Astrocyte of the spinal cord (primary cell): ENCODE data around the gene ITPRID1.
A peak's percentile ranks its signal among the peaks of the same experiment; 100 is the strongest.

Experiments
- DNase-seq: peaks from one replicate; pipeline ENCODE4 v3.0.0; 2011; ENCODE audit warnings: low read depth, low spot score
- H3K4me3 ChIP-seq: 2 replicates; pipeline ENCODE4 v1.5.1; 2011; ENCODE audit warnings: low read depth, mild to moderate bottlenecking, low read length, moderate library complexity
- CTCF ChIP-seq: IDR thresholded peaks from 2 replicates; pipeline ENCODE4 v1.5.1; 2012; ENCODE audit warnings: low read depth, mild to moderate bottlenecking, low read length, inconsistent platforms
- in situ Hi-C: cut with HindIII; loops from 2 replicates; pipeline ENCODE4 v1.10.0; 2017; ENCODE audit warnings: low sequenced_read_pairs

The ITPRID1 gene

GRCh38 chr7:31640381-31640780 is 126.5 kb downstream of the ITPRID1 start:
- in situ Hi-C loops: no loop called here
- no peak overlapping the region for H3K4me3 ChIP-seq
- no peak for DNase-seq
- no peak for TF ChIP-seq CTCF

GRCh38 chr7:31642681-31643115 is 128.8 kb downstream of the ITPRID1 start:
- DNase-seq: peak; percentile 1
- no peak for TF ChIP-seq CTCF
- no peak overlapping the region for H3K4me3 ChIP-seq
- in situ Hi-C loops: no loop called here

- H3K4me3 ChIP-seq: no peak overlapping the region
- in situ Hi-C loops: no loop called here
- no peak for DNase-seq
- TF ChIP-seq CTCF: no peak
These were observed 133.1 kb downstream of the ITPRID1 start for GRCh38 chr7:31646942-31647341.

- DNase-seq: no peak
- TF ChIP-seq CTCF: no peak
- H3K4me3 ChIP-seq: no peak overlapping the region
- in situ Hi-C loops: no loop called here
These were observed 133.6 kb downstream of the ITPRID1 start for GRCh38 chr7:31647511-31647910.

- in situ Hi-C loops: no loop called here
- peak; percentile 28 for TF ChIP-seq CTCF
These were observed 134.4 kb downstream of the ITPRID1 start for GRCh38 chr7:31648288-31648687.

GRCh38 chr7:31648880-31649279 is 135.0 kb downstream of the ITPRID1 start:
- in situ Hi-C loops: no loop called here
- no peak overlapping the region for H3K4me3 ChIP-seq
- TF ChIP-seq CTCF: no peak
- no peak for DNase-seq

More at GRCh38 chr7:31648288-31648687, 134.4 kb downstream of the ITPRID1 start:
- H3K4me3 ChIP-seq: no peak overlapping the region
- DNase-seq: peak; percentile 6
